A673 (cell line): ENCODE measurements around the gene SGO2.

Experiments used
- EZH2 ChIP-seq: fragments of 200-600 bp; sonication (generic); IDR thresholded peaks from 2 replicates; pipeline ENCODE4 v1.6.1; 2017; ENCODE audit warnings: borderline replicate concordance, low read depth, mild to moderate bottlenecking, mixed read lengths, antibody characterized with exemption, low read length; ENCODE audit not compliant: poor library complexity, severe bottlenecking
- TF ChIP-seq, protein P1 (sequence below): fragments of 300-800, 200-600 bp; sonication (generic); conservative IDR thresholded peaks from 2 replicates; pipeline ENCODE4 v1.5.1; 2017; ENCODE audit warnings: low read depth, mild to moderate bottlenecking, antibody characterized with exemption, low read length, moderate library complexity, mixed read lengths

DNA sequence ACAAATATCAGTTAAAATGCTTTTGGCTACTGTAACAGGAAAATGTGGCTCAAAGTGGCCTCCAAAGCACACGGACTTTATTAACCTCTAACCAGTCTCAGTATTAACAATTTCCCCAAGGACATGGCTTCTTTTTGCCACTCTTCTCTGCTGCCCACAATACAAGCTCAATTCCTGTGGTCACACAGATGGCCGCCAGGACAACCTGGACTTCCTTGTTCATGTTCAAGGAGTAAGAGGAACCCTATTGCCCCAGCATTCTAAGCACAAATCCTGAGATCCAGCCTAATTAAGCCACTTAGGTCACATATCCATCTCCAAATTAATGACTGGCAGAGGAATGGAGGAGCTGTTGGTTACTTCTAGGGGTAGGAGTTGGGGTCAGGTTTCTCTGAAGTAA, 98.0 kb downstream of the SGO2 start:
- TF ChIP-seq, protein P1, sequence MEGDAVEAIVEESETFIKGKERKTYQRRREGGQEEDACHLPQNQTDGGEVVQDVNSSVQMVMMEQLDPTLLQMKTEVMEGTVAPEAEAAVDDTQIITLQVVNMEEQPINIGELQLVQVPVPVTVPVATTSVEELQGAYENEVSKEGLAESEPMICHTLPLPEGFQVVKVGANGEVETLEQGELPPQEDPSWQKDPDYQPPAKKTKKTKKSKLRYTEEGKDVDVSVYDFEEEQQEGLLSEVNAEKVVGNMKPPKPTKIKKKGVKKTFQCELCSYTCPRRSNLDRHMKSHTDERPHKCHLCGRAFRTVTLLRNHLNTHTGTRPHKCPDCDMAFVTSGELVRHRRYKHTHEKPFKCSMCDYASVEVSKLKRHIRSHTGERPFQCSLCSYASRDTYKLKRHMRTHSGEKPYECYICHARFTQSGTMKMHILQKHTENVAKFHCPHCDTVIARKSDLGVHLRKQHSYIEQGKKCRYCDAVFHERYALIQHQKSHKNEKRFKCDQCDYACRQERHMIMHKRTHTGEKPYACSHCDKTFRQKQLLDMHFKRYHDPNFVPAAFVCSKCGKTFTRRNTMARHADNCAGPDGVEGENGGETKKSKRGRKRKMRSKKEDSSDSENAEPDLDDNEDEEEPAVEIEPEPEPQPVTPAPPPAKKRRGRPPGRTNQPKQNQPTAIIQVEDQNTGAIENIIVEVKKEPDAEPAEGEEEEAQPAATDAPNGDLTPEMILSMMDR = no peak
- no peak for TF ChIP-seq EZH2
